GM21529 (cell line): ENCODE results near the gene MDM4.
"Not testable (repeated sequence)": the region's sequence is repeated elsewhere in the genome, so short reads cannot be mapped to it uniquely, and the experiment has no call there.

Source experiments
- ATAC-seq: cut with Tn5 transposase; IDR thresholded peaks from one replicate; pipeline ENCODE4 v1.9.1; 2021; ENCODE audit not compliant: unreplicated experiment

Gene MDM4

DNA sequence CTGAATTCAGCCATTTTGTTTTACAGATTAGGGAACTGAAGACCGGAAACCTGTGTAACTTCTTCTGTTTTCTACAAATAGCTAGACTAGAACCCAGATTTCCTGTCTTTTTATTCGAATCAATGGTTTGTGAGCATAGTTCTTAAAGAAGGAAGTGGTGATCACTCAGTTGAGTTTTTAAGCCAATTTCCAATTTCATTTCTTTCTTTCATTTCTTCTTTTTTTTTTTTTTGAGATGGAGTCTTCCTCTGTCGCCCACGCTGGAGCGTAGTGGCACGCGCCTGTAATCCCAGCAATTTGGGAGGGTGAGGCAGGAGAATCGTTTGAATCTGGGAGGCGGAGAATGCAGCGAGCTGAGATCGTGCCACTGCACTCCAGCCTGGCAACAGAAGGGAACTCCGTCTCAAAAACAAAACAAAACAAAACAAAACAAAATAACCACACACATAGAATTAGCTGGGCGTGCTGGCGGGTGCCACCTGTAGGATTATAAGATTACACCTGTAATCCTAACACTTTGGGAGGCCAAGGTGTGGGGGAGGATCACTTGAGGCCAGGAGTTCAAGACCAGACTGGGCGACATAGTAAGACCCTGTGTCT is 3.0 kb upstream of the MDM4 start:
- ATAC-seq: peak; percentile 41

DNA sequence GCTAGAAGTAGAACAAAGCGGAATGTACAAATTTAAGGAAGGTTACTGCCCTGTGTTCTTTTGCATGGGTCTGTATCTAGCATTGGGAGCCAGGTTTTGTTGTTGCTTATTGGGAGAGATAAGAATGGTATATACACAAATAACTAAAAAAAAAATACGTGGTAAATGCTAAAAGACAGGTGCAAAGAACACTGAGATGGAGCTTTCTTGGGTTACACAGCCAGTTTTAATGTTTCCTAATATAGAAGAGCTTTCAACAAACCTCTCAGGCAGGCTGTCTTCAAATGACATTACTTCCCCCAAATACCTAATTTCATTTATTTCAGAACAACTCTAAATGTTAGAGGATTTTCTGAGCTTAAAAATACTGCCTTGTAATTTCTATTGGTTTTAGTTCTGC is 1.4 kb upstream of the MDM4 start:
- no peak for ATAC-seq

DNA sequence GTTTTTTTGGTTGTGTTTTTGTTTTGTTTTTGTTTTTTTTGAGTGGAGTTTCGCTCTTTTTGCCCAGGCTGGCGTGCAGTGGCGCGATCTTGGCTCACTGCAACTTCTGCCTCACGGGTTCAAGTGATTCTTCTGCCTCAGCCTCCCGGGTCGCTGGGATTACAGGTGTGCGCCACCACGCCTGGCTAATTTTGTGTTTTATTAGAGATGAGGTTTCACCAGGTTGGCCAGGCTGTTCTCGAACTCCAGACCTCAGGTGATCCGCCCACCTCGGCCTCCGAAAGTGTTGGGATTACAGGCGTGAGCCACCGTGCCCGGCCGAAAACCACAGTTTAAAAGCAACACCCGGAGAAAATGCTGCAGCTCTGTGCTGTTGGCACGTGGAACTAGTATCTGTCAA is 1.2 kb downstream of the MDM4 start:
- not testable (repeated sequence) for ATAC-seq

DNA sequence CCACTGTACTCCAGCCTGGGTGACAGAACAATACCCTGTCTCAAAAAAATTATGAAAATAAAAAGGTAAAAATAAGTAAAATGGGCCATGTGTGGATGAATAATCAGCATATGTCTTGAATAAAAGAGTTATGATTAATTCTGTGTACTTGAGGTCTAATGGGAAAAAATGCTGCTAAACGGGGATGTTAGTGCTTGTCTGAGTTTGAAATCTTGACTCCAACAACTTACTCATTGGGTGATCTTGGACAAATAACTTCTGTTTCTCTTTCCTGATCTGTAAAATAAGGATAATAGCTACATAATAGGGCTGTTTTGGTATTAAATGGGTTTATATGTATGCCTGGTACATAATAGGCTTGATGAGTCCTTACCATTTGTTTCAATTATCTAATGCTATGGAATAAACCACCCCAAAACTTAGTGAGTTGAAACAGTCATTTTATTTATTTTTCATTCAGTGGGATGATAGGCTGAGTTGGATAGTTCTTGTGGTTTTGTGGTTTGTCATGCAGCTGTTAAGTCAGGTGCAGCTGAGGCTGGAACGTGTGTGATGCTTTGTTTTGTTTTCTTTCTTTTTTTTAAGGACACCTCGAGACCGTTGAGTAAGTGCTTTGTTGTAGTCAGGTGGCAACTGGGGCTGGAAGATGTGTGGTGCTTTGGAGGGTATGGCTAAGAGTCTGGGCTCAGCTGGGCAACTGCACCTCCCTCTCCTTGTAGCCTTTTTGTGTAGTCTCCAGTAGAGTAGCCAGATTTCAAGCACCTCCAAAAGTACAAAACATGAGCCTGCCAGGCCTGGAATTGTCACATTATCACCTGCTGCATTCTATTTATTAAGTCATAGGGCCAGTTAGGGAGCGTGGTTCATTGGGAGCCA is 4.9 kb downstream of the MDM4 start:
- peak; percentile 63 for ATAC-seq

DNA sequence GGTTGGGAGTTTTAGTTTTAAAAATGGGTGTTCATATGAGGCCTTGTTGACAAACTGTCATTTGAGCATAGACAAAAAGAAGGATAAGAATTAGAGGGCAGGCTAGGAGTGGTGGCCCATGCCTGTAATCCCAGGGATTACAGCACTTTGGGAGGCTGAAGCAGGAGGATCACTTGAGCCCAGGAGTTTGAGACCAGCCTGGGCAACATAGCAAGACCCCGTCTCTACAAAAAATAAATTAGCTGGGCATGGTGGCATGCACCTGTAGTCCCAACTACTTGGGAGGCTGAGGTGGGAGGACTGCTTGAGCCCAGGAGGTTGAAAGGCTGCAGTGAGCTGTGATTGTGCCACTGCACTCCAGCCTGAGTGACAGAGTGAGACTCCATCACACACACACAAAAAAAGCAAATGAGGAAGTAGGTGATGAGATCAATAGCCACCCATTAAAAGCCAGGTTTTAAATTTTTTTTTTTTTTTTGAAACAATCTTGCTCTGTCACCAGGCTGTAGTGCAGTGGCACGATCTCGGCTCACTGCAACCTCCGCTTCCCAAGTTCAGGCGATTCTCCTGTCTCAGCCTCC is 5.8 kb downstream of the MDM4 start:
- ATAC-seq: not testable (repeated sequence)

DNA sequence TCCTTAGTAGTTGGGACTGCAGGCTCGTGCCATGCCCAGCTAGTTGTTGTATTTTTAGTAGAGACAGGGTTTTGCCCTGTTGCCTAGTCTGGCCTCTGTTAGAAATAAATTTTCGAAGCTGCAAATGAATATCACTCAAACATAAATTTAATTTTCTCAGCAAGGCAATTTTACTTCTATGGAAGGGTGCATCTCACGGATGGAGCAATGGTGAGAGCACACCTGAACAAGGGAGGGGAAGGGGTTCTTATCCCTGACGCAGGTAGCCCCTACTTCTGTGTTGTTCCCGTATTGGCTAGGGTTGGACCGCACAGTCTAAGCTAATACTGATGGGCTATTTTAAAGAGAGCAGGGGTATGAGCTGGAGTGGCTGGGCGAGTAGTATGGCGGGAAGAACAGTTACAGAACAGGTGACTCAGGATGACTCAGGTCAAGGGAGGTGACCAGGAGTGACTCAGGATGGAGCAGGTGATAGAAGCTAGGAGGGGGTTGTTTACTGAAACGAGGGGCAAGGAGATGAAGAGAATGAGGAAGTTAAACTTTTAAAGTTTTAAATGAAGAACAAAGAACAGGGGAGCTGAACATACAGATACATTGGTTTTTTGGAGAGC is 7.5 kb downstream of the MDM4 start:
- ATAC-seq: no peak

DNA sequence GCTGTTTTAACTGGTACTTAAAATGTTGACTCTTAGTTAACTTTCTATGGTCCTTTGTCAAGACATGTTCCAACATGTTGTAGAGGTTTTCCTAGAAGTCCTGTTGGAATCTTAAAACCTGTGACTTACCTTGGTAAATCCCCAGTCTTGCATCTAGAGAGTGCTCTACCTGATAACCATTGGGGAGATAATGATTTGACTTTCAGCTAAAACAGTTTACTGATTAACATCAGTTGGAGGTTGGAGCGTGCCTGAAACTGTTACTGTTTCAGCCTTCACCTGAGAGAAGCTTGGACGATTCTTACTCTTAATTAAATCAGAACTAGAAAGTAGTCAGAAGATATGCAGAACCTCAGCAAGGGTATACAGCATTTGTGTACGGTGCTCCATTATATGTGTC is 8.8 kb downstream of the MDM4 start:
- peak; percentile 51 for ATAC-seq

GRCh38 chr1:204528241-204528640 is 12.0 kb downstream of the MDM4 start:
- no peak for ATAC-seq

DNA sequence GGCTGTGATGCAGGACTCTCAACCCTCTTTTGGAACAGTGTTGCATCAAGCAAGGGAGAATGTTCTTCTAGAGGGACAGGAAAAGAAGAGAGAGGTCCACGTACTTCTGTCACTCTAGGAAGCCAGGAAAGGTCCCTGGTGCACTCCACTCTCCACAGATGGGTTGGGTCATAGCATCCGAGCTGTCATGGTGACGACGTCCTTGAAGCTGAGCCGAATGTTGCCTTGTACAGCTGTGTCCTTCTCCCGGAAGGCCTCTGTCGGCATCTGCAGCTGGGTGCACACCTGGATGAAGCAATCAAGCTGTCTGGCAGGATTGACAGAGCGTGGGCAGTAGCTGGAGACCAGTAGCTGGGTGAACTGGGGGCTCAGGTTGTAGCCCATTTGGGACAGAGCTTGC is 12.5 kb downstream of the MDM4 start:
- ATAC-seq: no peak

DNA sequence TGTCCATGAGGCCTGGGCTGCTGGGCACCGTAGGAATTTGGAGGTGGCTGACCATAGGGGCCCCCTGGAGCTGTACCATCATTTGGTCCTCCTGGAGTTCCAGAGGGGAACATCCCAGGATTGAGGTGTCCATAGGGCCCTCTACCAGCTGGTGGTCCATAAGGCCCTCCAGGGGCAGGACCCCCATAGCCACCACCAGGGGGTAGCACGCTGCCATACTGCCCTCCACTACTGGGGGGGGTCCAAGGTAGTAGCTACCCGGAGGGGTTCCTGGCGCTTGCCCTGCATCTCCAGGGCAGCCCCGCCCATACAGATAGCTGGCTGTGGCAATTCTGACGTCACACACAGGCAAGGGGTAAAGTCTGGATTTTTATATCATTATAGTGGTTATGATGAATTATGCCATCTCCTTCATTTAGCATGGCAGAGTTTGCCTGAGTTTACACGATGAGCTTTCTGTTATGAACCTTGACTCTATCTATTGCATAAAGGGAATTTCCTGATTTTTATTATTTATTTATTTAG is 13.2 kb downstream of the MDM4 start:
- ATAC-seq: no peak

DNA sequence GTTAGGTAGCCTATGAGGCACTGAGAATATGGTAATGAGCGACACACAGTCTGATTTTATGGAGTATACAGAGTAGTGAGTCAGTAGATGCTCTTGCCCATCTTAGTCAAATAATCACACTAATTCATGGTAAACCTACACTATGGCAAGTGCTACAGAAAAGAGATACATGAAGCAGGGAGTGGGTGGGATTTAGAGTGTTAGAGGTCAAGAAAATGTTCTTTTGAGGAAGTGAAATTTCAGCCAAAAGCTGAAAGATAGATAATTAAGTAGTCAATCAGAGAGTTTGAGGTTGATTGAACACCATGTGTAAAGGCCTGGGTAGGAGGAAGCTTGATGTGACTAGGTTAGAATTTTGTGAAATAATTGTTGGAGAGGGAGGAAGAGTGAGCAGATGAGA is 14.7 kb downstream of the MDM4 start:
- ATAC-seq: peak; percentile 89

GRCh38 chr1:204532832-204533231 is 16.6 kb downstream of the MDM4 start:
- ATAC-seq: no peak

DNA sequence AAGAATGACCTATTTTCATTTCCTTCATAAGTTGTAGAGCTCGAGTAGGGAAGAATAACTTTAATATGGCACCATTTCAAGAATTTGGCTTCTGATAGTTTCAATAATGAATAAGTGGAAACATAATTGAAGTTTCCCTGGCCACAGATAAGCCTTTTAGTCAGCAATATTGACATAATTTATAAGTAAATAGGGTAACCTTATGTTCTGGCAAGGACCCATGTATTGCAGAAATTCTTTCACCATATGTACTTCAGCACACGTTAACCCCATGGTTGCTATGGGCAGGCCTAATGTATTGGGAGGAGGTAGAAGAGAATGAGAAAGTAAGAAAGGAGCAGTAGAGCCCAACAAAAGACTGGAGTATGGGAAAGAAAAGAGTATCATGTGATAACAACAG is 25.4 kb downstream of the MDM4 start:
- ATAC-seq: no peak

GRCh38 chr1:204544321-204544720 is 28.1 kb downstream of the MDM4 start:
- peak; percentile 56 for ATAC-seq

GRCh38 chr1:204545202-204545601 is 29.0 kb downstream of the MDM4 start:
- ATAC-seq: no peak

DNA sequence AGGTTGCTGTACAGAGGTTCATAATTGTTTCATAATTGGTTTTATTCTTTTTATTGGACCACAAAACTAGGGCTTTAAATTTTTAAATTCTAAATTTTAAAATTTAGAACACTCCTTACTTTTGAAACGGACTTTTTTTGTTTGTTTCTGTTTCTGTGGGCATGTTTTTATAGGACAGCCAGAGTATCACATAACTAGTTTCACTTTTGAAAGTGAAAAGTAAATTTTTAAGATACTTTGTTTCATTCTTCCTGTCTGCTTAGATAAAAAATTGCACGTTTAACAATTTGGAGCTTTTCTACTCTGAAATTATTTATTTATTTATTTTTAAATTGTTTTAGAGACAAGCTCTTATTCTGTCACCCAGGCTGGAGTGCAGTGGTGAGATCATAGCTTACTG is 29.7 kb downstream of the MDM4 start:
- no peak for ATAC-seq

GRCh38 chr1:204548265-204548664 is 32.1 kb downstream of the MDM4 start:
- ATAC-seq: no peak

GRCh38 chr1:204549313-204549712 is 33.1 kb downstream of the MDM4 start:
- ATAC-seq: no peak

GRCh38 chr1:204550926-204551325 is 34.7 kb downstream of the MDM4 start:
- no peak for ATAC-seq

GRCh38 chr1:204556458-204557052 is 40.3 kb downstream of the MDM4 start:
- no peak for ATAC-seq

GRCh38 chr1:204558467-204558866 is 42.3 kb downstream of the MDM4 start:
- ATAC-seq: no peak
